Nephron progenitor cell (in vitro differentiated cells): Measurements from ENCODE around the gene NUDT1.

Experiments used
- DNase-seq: peaks from one replicate; pipeline ENCODE4 v3.0.0; 2021
- H3K27ac Mint-ChIP-seq: 2 replicates; pipeline ENCODE4 v1.8.0; 2021; ENCODE audit warnings: mild to moderate bottlenecking, moderate library complexity, mixed read lengths
- H3K27me3 Mint-ChIP-seq: 2 replicates; pipeline ENCODE4 v1.8.0; 2021; ENCODE audit warnings: mild to moderate bottlenecking, low read depth, mixed read lengths; ENCODE audit not compliant: poor library complexity
- H3K36me3 Mint-ChIP-seq: 2 replicates; pipeline ENCODE4 v1.8.0; 2021; ENCODE audit warnings: low read depth, mixed read lengths
- H3K4me1 Mint-ChIP-seq: 2 replicates; pipeline ENCODE4 v1.8.0; 2021; ENCODE audit warnings: mixed read lengths
- H3K4me3 Mint-ChIP-seq: 2 replicates; pipeline ENCODE4 v1.8.0; 2021; ENCODE audit warnings: mild to moderate bottlenecking, moderate library complexity, mixed read lengths
- H3K9me3 Mint-ChIP-seq: 2 replicates; pipeline ENCODE4 v1.8.0; 2021; ENCODE audit warnings: mild to moderate bottlenecking, moderate library complexity, mixed read lengths
- TF ChIP-seq, protein P1 (sequence below): fragments of 200-600 bp; sonication (generic); IDR thresholded peaks from 2 replicates; pipeline ENCODE4 v1.5.0; 2021; ENCODE audit warnings: antibody characterized with exemption

NUDT1 gene

GRCh38 chr7:2257651-2258050, 15.6 kb downstream of the NUDT1 start:
- Mint-ChIP-seq H3K27me3 (no peaks in the 10 kb centered on the region), H3K4me1 (peaks cover 13% of the 10 kb centered on the region), H3K36me3 (peaks cover 15% of the 10 kb centered on the region), H3K27ac (peak overlapping the region; percentile 72), H3K9me3 (no peaks in the 10 kb centered on the region), H3K4me3 (no peak overlapping the region)
- no peak for DNase-seq
- TF ChIP-seq, protein P1, sequence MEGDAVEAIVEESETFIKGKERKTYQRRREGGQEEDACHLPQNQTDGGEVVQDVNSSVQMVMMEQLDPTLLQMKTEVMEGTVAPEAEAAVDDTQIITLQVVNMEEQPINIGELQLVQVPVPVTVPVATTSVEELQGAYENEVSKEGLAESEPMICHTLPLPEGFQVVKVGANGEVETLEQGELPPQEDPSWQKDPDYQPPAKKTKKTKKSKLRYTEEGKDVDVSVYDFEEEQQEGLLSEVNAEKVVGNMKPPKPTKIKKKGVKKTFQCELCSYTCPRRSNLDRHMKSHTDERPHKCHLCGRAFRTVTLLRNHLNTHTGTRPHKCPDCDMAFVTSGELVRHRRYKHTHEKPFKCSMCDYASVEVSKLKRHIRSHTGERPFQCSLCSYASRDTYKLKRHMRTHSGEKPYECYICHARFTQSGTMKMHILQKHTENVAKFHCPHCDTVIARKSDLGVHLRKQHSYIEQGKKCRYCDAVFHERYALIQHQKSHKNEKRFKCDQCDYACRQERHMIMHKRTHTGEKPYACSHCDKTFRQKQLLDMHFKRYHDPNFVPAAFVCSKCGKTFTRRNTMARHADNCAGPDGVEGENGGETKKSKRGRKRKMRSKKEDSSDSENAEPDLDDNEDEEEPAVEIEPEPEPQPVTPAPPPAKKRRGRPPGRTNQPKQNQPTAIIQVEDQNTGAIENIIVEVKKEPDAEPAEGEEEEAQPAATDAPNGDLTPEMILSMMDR, result no peak

DNA sequence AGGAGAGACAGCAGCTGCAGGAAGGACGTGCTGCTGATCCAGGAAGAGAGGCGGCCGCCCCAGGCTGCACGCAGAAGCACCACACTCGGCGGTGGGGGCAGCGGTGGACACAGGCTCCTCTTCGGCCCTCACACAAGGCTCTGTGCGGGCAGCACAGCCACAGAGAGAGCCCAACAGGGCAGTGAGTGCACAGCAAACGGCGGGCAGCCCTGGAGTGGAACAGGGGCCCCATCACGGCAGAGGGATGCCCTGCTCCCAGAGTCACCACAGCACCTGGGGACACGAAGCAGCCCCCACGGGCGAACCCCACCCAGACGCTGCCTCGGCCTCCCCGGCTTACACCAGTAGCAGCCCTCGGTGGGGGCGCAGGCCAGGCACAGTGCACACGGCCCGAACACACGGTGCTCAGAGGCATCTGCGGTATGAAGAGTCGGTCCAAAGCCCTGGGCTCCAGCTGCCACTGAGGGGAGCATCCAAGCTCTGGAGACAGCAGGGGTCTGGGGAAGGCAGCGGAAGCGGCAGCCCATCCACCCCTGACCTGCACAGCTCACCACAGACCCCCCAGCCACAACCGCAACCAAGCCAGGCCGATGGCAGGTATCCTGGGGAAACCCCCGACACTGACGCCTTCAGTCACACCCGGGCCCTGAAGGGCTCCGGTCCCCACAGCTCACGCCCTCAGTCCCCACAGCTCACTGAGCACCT, 16.8 kb downstream of the NUDT1 start:
- DNase-seq, result no peak
- peak overlapping the region; percentile 71 for H3K27ac Mint-ChIP-seq
- H3K36me3 Mint-ChIP-seq, result peaks cover 20% of the 10 kb centered on the region
- peaks cover 13% of the 10 kb centered on the region for H3K4me1 Mint-ChIP-seq
- H3K27me3 Mint-ChIP-seq, result no peaks in the 10 kb centered on the region
- no peaks in the 10 kb centered on the region for H3K9me3 Mint-ChIP-seq
- H3K4me3 Mint-ChIP-seq, result no peak overlapping the region
- TF ChIP-seq, protein P1, result no peak

- TF ChIP-seq, protein P1, result no peak
Measured at GRCh38 chr7:2259480-2259879, 17.5 kb downstream of the NUDT1 start.

DNA sequence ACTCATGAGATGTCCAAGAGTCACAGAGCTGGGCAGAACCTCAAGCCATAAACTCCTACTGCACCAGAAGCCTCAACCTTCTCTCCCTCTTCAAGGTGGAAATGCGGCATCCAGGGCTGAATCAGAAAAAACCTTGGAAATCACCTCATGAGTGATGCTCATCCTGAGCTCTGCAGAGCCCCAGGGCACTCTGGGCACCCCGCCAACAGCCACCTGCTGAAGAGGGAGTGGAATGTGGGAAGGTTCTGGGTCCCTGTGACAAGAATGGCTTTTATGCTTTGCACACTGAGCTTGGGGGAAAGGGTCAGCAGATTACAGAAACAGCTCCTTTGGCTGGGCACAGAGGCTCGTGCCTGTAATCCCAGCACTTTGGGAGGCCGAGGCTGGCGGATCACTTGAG, 18.8 kb downstream of the NUDT1 start:
- Mint-ChIP-seq H3K36me3 (peaks cover 37% of the 10 kb centered on the region), H3K9me3 (no peaks in the 10 kb centered on the region), H3K27me3 (no peaks in the 10 kb centered on the region), H3K4me3 (no peak overlapping the region), H3K27ac (no peak overlapping the region), H3K4me1 (peaks cover 20% of the 10 kb centered on the region)
- TF ChIP-seq, protein P1, result no peak
- no peak for DNase-seq

More at GRCh38 chr7:2259480-2259879, 17.5 kb downstream of the NUDT1 start:
- H3K36me3 Mint-ChIP-seq, result peaks cover 26% of the 10 kb centered on the region
- no peaks in the 10 kb centered on the region for H3K27me3 Mint-ChIP-seq
- no peak for DNase-seq
- H3K9me3 Mint-ChIP-seq, result no peaks in the 10 kb centered on the region
- no peak overlapping the region for H3K4me3 Mint-ChIP-seq
- H3K27ac Mint-ChIP-seq, result peak overlapping the region; percentile 67
- peaks cover 20% of the 10 kb centered on the region for H3K4me1 Mint-ChIP-seq

GRCh38 chr7:2261611-2262010, 19.6 kb downstream of the NUDT1 start:
- Mint-ChIP-seq H3K36me3 (peaks cover 40% of the 10 kb centered on the region), H3K9me3 (peaks cover under 1% of the 10 kb centered on the region), H3K27ac (peak overlapping the region; percentile 25), H3K4me3 (no peak overlapping the region), H3K4me1 (peaks cover 20% of the 10 kb centered on the region), H3K27me3 (no peaks in the 10 kb centered on the region)
- TF ChIP-seq, protein P1, result no peak
- DNase-seq, result no peak

GRCh38 chr7:2263176-2263575, 21.1 kb downstream of the NUDT1 start:
- no peak overlapping the region for H3K4me3 Mint-ChIP-seq
- DNase-seq, result no peak
- peaks cover 20% of the 10 kb centered on the region for H3K4me1 Mint-ChIP-seq
- H3K27ac Mint-ChIP-seq, result no peak overlapping the region
- H3K27me3 Mint-ChIP-seq, result no peaks in the 10 kb centered on the region
- TF ChIP-seq, protein P1, result no peak
- H3K36me3 Mint-ChIP-seq, result peaks cover 45% of the 10 kb centered on the region
- peaks cover 5% of the 10 kb centered on the region for H3K9me3 Mint-ChIP-seq
